Measurements from ENCODE around the gene SPDYE5.

GRCh38 chr7:75536940-75537538 lies 44.9 kb downstream of the SPDYE5 start:
- TF ChIP-seq CTCF (IDR thresholded peaks at IDR 0.05), result no peak
- TF ChIP-seq POLR2A (IDR thresholded peaks at IDR 0.05), result no peak
